Measurements from ENCODE around the gene GNL3. TPM values are rescaled to one million over a fixed set of nuclear protein-coding genes. Genes with fewer than 3 reads are reported as not detected.

Gene GNL3
- total and polyA plus RNA-seq, 2 of the 8 experiments (the other 6 are each of a cell fraction or from before 2014, with no cell fraction given): 45.5 to 184 TPM

GRCh38 chr3:52739730-52740129, 53.9 kb downstream of the GNL3 start:
- no peak overlapping the region for H3K27ac ChIP-seq (ENCODE audit: low read depth, low read length)
- no peak overlapping the region for H2BK20ac ChIP-seq (ENCODE audit: low read length)
- H3K56ac ChIP-seq (replicated peaks; ENCODE audit: insufficient read length, low read depth, low read length): no peak overlapping the region
- no peaks in the 10 kb centered on the region for H3K9me3 ChIP-seq (ENCODE audit: insufficient read depth in 2 of 2, low read depth in 1 of 2, low read length in 1 of 2)
- POLR2A ChIA-PET (ENCODE audit: partially characterized antibody): no interaction called here
- H3K79me1 ChIP-seq (ENCODE audit: low read depth, low read length): no peaks in the 10 kb centered on the region
- no peaks in the 10 kb centered on the region for H3K23me2 ChIP-seq (ENCODE audit: low read depth, low read length)
- WGBS, 2 experiments (ENCODE audit: extremely low coverage in 1 of 2, insufficient coverage in 1 of 2, insufficient read length in 1 of 2, insufficient replicate concordance in 2 of 2, low coverage in 1 of 2, low lambda C conversion rate in 2 of 2, missing lambda C conversion rate in 1 of 2): 94% methylated on average over 1 of the region's 1 CpG; no CpG with 5 or more reads in 1 of the 2 experiments
- H3K14ac ChIP-seq (ENCODE audit: insufficient read length): no peak overlapping the region
- peaks cover 12 to 64% (median 39%) of the 10 kb centered on the region in 4 experiments; a peak in 7 of 8 replicates for H3K36me3 ChIP-seq (ENCODE audit: control insufficient read depth in 2 of 4, insufficient read depth in 4 of 4, low read length in 3 of 4)
- no peak overlapping the region for H3K9ac ChIP-seq (replicated peaks in 1 of 4; ENCODE audit: extremely low read depth in 1 of 4, low read depth in 3 of 4, low read length in 3 of 4)
- H4K8ac ChIP-seq (ENCODE audit: extremely low read depth, insufficient read depth, low read length): no peak overlapping the region
- no peak for FAIRE-seq
- no peaks in the 10 kb centered on the region for H3K79me2 ChIP-seq (ENCODE audit: control insufficient read depth in 1 of 2, insufficient read depth in 2 of 2, low read length in 2 of 2)
- CTCF ChIA-PET (ENCODE audit: partially characterized antibody): interaction anchor here (0.6 kb wide), 1 partner anchor 14 kb away, joined by 3 read pairs; no protein-coding TSS in a partner anchor
- no peak overlapping the region for H2AFZ ChIP-seq (ENCODE audit: low read length)
- no peak overlapping the region for H4K91ac ChIP-seq (replicated peaks; ENCODE audit: insufficient read length, low read length)
- no peak overlapping the region for H2BK5ac ChIP-seq (ENCODE audit: low read depth, low read length)
- no peak overlapping the region for H3K4ac ChIP-seq (replicated peaks; ENCODE audit: insufficient read length, low read depth, low read length)
- no peak for DNase-seq (ENCODE audit: low read depth in 1 of 2, low spot score in 2 of 2)
- H3K23ac ChIP-seq (ENCODE audit: insufficient read length): no peak overlapping the region
- H2BK12ac ChIP-seq (ENCODE audit: low read depth, low read length): no peak overlapping the region
- no peak overlapping the region for H2AK5ac ChIP-seq (ENCODE audit: low read depth, low read length)
- TF ChIP-seq SUZ12 (IDR thresholded peaks at IDR 0.05; ENCODE audit: low read length): no peak
- TF ChIP-seq HDAC6 (IDR thresholded peaks at IDR 0.05; ENCODE audit: low read depth, low read length): no peak
- TF ChIP-seq, protein P1, sequence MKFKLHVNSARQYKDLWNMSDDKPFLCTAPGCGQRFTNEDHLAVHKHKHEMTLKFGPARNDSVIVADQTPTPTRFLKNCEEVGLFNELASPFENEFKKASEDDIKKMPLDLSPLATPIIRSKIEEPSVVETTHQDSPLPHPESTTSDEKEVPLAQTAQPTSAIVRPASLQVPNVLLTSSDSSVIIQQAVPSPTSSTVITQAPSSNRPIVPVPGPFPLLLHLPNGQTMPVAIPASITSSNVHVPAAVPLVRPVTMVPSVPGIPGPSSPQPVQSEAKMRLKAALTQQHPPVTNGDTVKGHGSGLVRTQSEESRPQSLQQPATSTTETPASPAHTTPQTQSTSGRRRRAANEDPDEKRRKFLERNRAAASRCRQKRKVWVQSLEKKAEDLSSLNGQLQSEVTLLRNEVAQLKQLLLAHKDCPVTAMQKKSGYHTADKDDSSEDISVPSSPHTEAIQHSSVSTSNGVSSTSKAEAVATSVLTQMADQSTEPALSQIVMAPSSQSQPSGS (IDR thresholded peaks at IDR 0.05; ENCODE audit: low read length): no peak
- no peak for TF ChIP-seq NANOG (IDR thresholded peaks at IDR 0.05; ENCODE audit: insufficient read depth, low read depth, low read length, poor library complexity, severe bottlenecking)
- no peak for TF ChIP-seq HDAC2 (IDR thresholded peaks at IDR 0.05; ENCODE audit: borderline replicate concordance in 1 of 2, low read depth in 2 of 2, low read length in 2 of 2)
- no peak for TF ChIP-seq BACH1 (IDR thresholded peaks at IDR 0.05; ENCODE audit: low read length)
- TF ChIP-seq, protein P2, sequence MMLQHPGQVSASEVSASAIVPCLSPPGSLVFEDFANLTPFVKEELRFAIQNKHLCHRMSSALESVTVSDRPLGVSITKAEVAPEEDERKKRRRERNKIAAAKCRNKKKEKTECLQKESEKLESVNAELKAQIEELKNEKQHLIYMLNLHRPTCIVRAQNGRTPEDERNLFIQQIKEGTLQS (IDR thresholded peaks at IDR 0.05; ENCODE audit: insufficient read depth, low read depth, low read length): no peak
- no peak overlapping the region for H3K18ac ChIP-seq (ENCODE audit: extremely low read depth, low read length)
- H4K20me1 ChIP-seq (replicated peaks in 1 of 2; ENCODE audit: control insufficient read depth in 1 of 2, insufficient read depth in 2 of 2, low read length in 2 of 2): no peaks in the 10 kb centered on the region
- no peak overlapping the region for H2BK120ac ChIP-seq (replicated peaks; ENCODE audit: low read depth, low read length)
- no peaks in the 10 kb centered on the region for H3K27me3 ChIP-seq (replicated peaks in 1 of 4; ENCODE audit: control insufficient read depth in 3 of 4, extremely low read depth in 1 of 4, insufficient read depth in 3 of 4, low read length in 3 of 4)
- no peak overlapping the region for H3K4me3 ChIP-seq (ENCODE audit: extremely low read depth in 1 of 4, insufficient read depth in 2 of 4, low read depth in 3 of 4, low read length in 4 of 4)
- H4K5ac ChIP-seq (ENCODE audit: insufficient read length, low read depth, low read length): no peak overlapping the region
- H2BK15ac ChIP-seq (ENCODE audit: low read length): no peak overlapping the region
- no peaks in the 10 kb centered on the region for H3K4me1 ChIP-seq (replicated peaks in 1 of 4; ENCODE audit: control insufficient read depth in 3 of 4, insufficient read depth in 4 of 4, low read length in 3 of 4)
- H3K4me2 ChIP-seq (ENCODE audit: insufficient read depth in 1 of 2, low read depth in 2 of 2, low read length in 2 of 2): no peak overlapping the region

All from H1 (cell line).